Embryonic facial prominence (tissue), 1 donor: ENCODE results near the gene MRPL54.

Experiments
- DNase-seq: peaks from one replicate; pipeline ENCODE4 v3.0.0-alpha.2; 2016; ENCODE audit errors: extremely low spot score

Gene MRPL54

GRCh38 chr19:3768748-3769099 is 6.2 kb downstream of the MRPL54 start:
- no peak for DNase-seq

- no peak for DNase-seq
Measured at GRCh38 chr19:3769494-3769893, 7.0 kb downstream of the MRPL54 start.

- no peak for DNase-seq
Measured at GRCh38 chr19:3770136-3770999, 7.9 kb downstream of the MRPL54 start.

- no peak for DNase-seq
Measured at GRCh38 chr19:3771000-3771905, 8.8 kb downstream of the MRPL54 start.

GRCh38 chr19:3771906-3772455 is 9.5 kb downstream of the MRPL54 start, which contains the start of gene RAX2:
RAX2 (minus strand) TSS chr19:3772228; CDS start chr19:3771742, 486 bp downstream.
- DNase-seq, result no peak

- no peak for DNase-seq
Measured at GRCh38 chr19:3773814-3774515, 11.5 kb downstream of the MRPL54 start.

- DNase-seq, result no peak
Measured at GRCh38 chr19:3774621-3775373, 12.3 kb downstream of the MRPL54 start.

- DNase-seq, result no peak
Measured at GRCh38 chr19:3775374-3775711, 12.9 kb downstream of the MRPL54 start.

- no peak for DNase-seq
Measured at GRCh38 chr19:3775831-3776230, 13.3 kb downstream of the MRPL54 start.

- DNase-seq, result no peak
Measured at GRCh38 chr19:3776479-3777040, 14.1 kb downstream of the MRPL54 start.

- DNase-seq, result no peak
Measured at GRCh38 chr19:3778104-3778867, 15.8 kb downstream of the MRPL54 start.

- DNase-seq, result no peak
Measured at GRCh38 chr19:3778899-3779723, 16.6 kb downstream of the MRPL54 start.

GRCh38 chr19:3780786-3781304 is 18.4 kb downstream of the MRPL54 start:
- DNase-seq, result no peak

GRCh38 chr19:3781603-3782002 is 19.1 kb downstream of the MRPL54 start:
- DNase-seq, result no peak

- no peak for DNase-seq
Measured at GRCh38 chr19:3782330-3782729, 19.8 kb downstream of the MRPL54 start.

GRCh38 chr19:3782903-3783302 is 20.4 kb downstream of the MRPL54 start:
- no peak for DNase-seq

- DNase-seq, result no peak
Measured at GRCh38 chr19:3783660-3784584, 21.4 kb downstream of the MRPL54 start.
